ENCODE measurements around the gene SELENON.

Gene SELENON

GRCh38 chr1:25799935-25800702, at the start of gene SELENON:
SELENON (plus strand) TSS chr1:25800193; CDS start chr1:25800231, 38 bp downstream.
- peak; percentile 60 for DNase-seq (ENCODE audit: extremely low spot score)
- ChIA-PET CTCF (interaction anchor here (1.1 to 6.8 kb wide), 2 partner anchors 12 to 19 kb away, joined by 5 to 65 read pairs; partner anchors contain the start of gene MTFR1L), POLR2A (no interaction called here)

GRCh38 chr1:25750923-25751605, 48.9 kb upstream of the SELENON start:
- ChIA-PET CTCF (no interaction called here), POLR2A (no interaction called here)
- no peak for TF ChIP-seq CTCF (IDR thresholded peaks at IDR 0.05; ENCODE audit: control extremely low read depth, extremely low read depth, low read depth, missing control alignments)
- DNase-seq (ENCODE audit: extremely low spot score) = no peak

More at GRCh38 chr1:25799935-25800702, at the start of gene SELENON:
- TF ChIP-seq CTCF (IDR thresholded peaks at IDR 0.05; ENCODE audit: control extremely low read depth, extremely low read depth, low read depth, missing control alignments) = no peak

GRCh38 chr1:25754470-25755181, 45.4 kb upstream of the SELENON start:
- POLR2A ChIA-PET = no interaction called here
- TF ChIP-seq CTCF (IDR thresholded peaks at IDR 0.05; ENCODE audit: control extremely low read depth, extremely low read depth, low read depth, missing control alignments) = peak; percentile 13
- CTCF ChIA-PET = no interaction called here
- DNase-seq (ENCODE audit: extremely low spot score) = no peak

GRCh38 chr1:25755475-25756125, 44.4 kb upstream of the SELENON start:
- TF ChIP-seq CTCF (IDR thresholded peaks at IDR 0.05; ENCODE audit: control extremely low read depth, extremely low read depth, low read depth, missing control alignments) = no peak
- DNase-seq (ENCODE audit: extremely low spot score) = no peak
- POLR2A ChIA-PET = no interaction called here
- CTCF ChIA-PET = no interaction called here

GRCh38 chr1:25756215-25756614, 43.8 kb upstream of the SELENON start:
- no peak for DNase-seq (ENCODE audit: extremely low spot score)
- ChIA-PET POLR2A (no interaction called here), CTCF (no interaction called here)
- TF ChIP-seq CTCF (IDR thresholded peaks at IDR 0.05; ENCODE audit: control extremely low read depth, extremely low read depth, low read depth, missing control alignments) = no peak

Measured in GM10248 (cell line).